HepG2 (cell line): ENCODE measurements around the gene SLC12A5. TPM values are rescaled to one million over a fixed set of nuclear protein-coding genes. Genes with fewer than 3 reads are reported as not detected.
A peak's percentile ranks its signal among the peaks of the same experiment; 100 is the strongest.

Source experiments
- CC2D1A ChIP-seq: sonication (generic); formaldehyde crosslinking; IDR thresholded peaks from 2 replicates; pipeline ENCODE4 v1.8.1; 2023; ENCODE audit warnings: mild to moderate bottlenecking, missing genetic modification reagents
- FOXC1 ChIP-seq: sonication (generic); formaldehyde crosslinking; IDR thresholded peaks from 2 replicates; pipeline ENCODE4 v1.8.0; 2022; ENCODE audit warnings: mild to moderate bottlenecking, missing genetic modification reagents, borderline replicate concordance
- HOXD1 ChIP-seq: sonication (generic); formaldehyde crosslinking; IDR thresholded peaks from 2 replicates; pipeline ENCODE4 v1.5.0; 2020; ENCODE audit warnings: missing genetic modification reagents
- IRF2 ChIP-seq: IDR thresholded peaks from 2 replicates; pipeline ENCODE4 v1.6.1; 2018; ENCODE audit warnings: missing genetic modification reagents, missing compliant biosample characterization
- KDM6A ChIP-seq: IDR thresholded peaks from 2 replicates; pipeline ENCODE4 v1.6.1; 2016; ENCODE audit warnings: low read depth
- MATR3 ChIP-seq: sonication (generic); formaldehyde crosslinking; IDR thresholded peaks from 2 replicates; pipeline ENCODE4 v1.4.0; 2020; ENCODE audit warnings: missing genetic modification reagents
- MBD4 ChIP-seq: IDR thresholded peaks from 2 replicates; pipeline ENCODE4 v1.6.1; 2012; ENCODE audit warnings: low read length, inconsistent platforms, borderline replicate concordance
- MLLT10 ChIP-seq: sonication (generic); formaldehyde crosslinking; IDR thresholded peaks from 2 replicates; pipeline ENCODE4 v1.4.0; 2020; ENCODE audit warnings: missing genetic modification reagents
- MTF2 ChIP-seq: sonication (generic); formaldehyde crosslinking; IDR thresholded peaks from 2 replicates; pipeline ENCODE4 v1.5.0; 2020; ENCODE audit warnings: missing genetic modification reagents, borderline replicate concordance
- PPARG ChIP-seq: conservative IDR thresholded peaks from 2 replicates; pipeline ENCODE4 v1.6.1; 2016; ENCODE audit warnings: missing biosample characterization, missing genetic modification reagents
- RERE ChIP-seq: IDR thresholded peaks from 2 replicates; pipeline ENCODE4 v1.6.1; 2016; ENCODE audit warnings: low read depth, missing genetic modification reagents, missing compliant biosample characterization
- SOX5 ChIP-seq: IDR thresholded peaks from 2 replicates; pipeline ENCODE4 v1.6.1; 2016; ENCODE audit warnings: borderline replicate concordance
- SP5 ChIP-seq: IDR thresholded peaks from 2 replicates; pipeline ENCODE4 v1.6.1; 2016; ENCODE audit warnings: low read depth, borderline replicate concordance
- ZNF260 ChIP-seq: sonication (generic); formaldehyde crosslinking; IDR thresholded peaks from 2 replicates; pipeline ENCODE4 v1.4.0; 2020; ENCODE audit warnings: missing genetic modification reagents, low read depth, mild to moderate bottlenecking, borderline replicate concordance
- ZNF276 ChIP-seq: sonication (generic); formaldehyde crosslinking; IDR thresholded peaks from 2 replicates; pipeline ENCODE4 v1.4.0; 2020; ENCODE audit warnings: mild to moderate bottlenecking, low read depth, missing genetic modification reagents
- polyA plus RNA-seq, 8 experiments: library from polyadenylated mRNA; depleted of rRNA in 3 of 8; stranded (reverse) in 7 of 8; unstranded in 1 of 8; fragments of >200 nt; fragmentation: Illumina TruSeq in 4 of 8; extraction: Trizol in 4 of 8; gene quantifications; 2 replicates each; pipeline versions ENCODE4 v1.2.1 to v1.2.3, GENCODE V29; 2011 to 2016; ENCODE audit warnings: low read depth in 4 of 8, missing spikeins in 1 of 8, mixed read lengths in 1 of 8; ENCODE audit not compliant: insufficient read depth in 1 of 8
- total RNA-seq, 5 experiments: library from RNA; depleted of rRNA; stranded (reverse); fragments of >200 nt; fragmentation: Illumina TruSeq; extraction: Trizol; gene quantifications; 2 replicates each; pipeline ENCODE4 v1.2.3, GENCODE V29; 2016; ENCODE audit warnings: low read depth in 1 of 5
- TF ChIP-seq, protein P1 (sequence below): sonication (generic); formaldehyde crosslinking; IDR thresholded peaks from 2 replicates; pipeline ENCODE4 v1.4.0; 2020; ENCODE audit warnings: missing genetic modification reagents
- TF ChIP-seq, protein P2 (sequence below): sonication (generic); formaldehyde crosslinking; IDR thresholded peaks from 2 replicates; pipeline ENCODE4 v1.4.0; 2020; ENCODE audit warnings: missing genetic modification reagents

SLC12A5 gene
- total and polyA plus RNA-seq, 2 of the 13 experiments (the other 11 are each of a cell fraction or from before 2014, with no cell fraction given), result 4.3 to 5.4 TPM

DNA sequence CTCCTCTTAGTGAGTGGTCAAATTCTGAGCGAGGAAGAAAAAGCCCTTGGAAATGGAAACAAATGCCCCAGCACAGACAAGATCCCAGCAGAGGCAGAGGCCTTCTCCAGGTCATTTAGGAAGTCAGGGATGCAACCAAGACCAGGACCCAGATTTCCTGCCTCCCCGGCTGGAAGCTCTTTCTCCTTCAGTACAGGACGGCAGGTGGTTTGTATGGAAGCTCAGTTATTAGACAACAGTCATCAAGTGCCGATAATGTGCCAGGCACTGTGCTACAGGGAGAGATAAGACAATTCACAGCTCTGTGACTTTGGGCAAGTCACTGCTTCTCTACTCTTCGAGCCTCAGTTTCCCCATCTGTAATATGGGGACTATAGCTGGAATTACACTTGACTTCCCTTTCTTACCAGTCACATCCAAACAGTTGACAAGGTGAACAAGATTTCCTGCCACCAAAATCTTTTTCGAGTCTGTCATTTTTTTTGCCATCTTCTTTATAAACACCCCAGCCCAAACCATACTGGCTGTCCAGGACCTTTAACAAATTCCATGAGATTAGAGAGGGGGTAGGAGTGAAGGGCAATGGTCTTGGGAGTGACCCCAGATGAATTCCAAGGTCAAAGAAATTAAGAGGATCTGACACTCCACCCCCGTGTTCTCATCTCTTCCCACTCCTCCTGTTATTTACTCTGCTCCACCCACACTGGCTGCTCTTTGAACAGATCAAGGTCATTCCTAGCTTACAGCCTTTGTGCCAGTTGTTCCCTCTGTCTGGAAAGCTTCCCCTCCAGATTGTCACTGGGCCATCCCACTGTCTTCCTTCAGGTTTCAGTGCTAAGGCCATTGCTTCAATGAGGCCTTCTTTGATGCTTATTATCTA lies 14.3 kb upstream of the SLC12A5 start (continued):
- TF ChIP-seq RERE (CRISPR knock-in tag), result peak; percentile 64
- peak; percentile 89 for TF ChIP-seq SOX5 (CRISPR knock-in tag)
- TF ChIP-seq, protein P1, sequence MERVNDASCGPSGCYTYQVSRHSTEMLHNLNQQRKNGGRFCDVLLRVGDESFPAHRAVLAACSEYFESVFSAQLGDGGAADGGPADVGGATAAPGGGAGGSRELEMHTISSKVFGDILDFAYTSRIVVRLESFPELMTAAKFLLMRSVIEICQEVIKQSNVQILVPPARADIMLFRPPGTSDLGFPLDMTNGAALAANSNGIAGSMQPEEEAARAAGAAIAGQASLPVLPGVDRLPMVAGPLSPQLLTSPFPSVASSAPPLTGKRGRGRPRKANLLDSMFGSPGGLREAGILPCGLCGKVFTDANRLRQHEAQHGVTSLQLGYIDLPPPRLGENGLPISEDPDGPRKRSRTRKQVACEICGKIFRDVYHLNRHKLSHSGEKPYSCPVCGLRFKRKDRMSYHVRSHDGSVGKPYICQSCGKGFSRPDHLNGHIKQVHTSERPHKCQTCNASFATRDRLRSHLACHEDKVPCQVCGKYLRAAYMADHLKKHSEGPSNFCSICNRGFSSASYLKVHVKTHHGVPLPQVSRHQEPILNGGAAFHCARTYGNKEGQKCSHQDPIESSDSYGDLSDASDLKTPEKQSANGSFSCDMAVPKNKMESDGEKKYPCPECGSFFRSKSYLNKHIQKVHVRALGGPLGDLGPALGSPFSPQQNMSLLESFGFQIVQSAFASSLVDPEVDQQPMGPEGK (CRISPR knock-in tag), result peak; percentile 72
- TF ChIP-seq SP5 (CRISPR knock-in tag), result peak; percentile 100
- TF ChIP-seq IRF2 (CRISPR knock-in tag), result peak; percentile 66; the same call in 1 of the 2 replicates
- no peak for TF ChIP-seq MTF2 (CRISPR knock-in tag)
- no peak for TF ChIP-seq MBD4
- TF ChIP-seq, protein P2, sequence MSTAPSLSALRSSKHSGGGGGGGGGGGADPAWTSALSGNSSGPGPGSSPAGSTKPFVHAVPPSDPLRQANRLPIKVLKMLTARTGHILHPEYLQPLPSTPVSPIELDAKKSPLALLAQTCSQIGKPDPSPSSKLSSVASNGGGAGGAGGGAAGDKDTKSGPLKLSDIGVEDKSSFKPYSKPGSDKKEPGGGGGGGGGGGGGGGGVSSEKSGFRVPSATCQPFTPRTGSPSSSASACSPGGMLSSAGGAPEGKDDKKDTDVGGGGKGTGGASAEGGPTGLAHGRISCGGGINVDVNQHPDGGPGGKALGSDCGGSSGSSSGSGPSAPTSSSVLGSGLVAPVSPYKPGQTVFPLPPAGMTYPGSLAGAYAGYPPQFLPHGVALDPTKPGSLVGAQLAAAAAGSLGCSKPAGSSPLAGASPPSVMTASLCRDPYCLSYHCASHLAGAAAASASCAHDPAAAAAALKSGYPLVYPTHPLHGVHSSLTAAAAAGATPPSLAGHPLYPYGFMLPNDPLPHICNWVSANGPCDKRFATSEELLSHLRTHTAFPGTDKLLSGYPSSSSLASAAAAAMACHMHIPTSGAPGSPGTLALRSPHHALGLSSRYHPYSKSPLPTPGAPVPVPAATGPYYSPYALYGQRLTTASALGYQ (CRISPR knock-in tag), result peak; percentile 87
- TF ChIP-seq HOXD1 (CRISPR knock-in tag), result 0 out of 2 replicates have a peak, but pooled peaks have one; percentile 11
- TF ChIP-seq ZNF276, result 0 out of 2 replicates have a peak, but pooled peaks have one; percentile 5
- TF ChIP-seq MLLT10 (CRISPR knock-in tag), result no peak
- TF ChIP-seq MATR3 (CRISPR knock-in tag), result no peak
- no peak for TF ChIP-seq ZNF260 (CRISPR knock-in tag)
- TF ChIP-seq PPARG, result peak; percentile 92
- peak; percentile 73; the same call in 1 of the 2 replicates for TF ChIP-seq KDM6A (CRISPR knock-in tag)
- 0 out of 2 replicates have a peak, but pooled peaks have one; percentile 57 for TF ChIP-seq CC2D1A (CRISPR knock-in tag)
- TF ChIP-seq FOXC1 (CRISPR knock-in tag), result no peak
